DOHH2 (cell line): Measurements from ENCODE around the gene DEAF1.

Source experiments
- H3F3A ChIP-seq: fragments of 200-600 bp; sonication (generic), shearing (Covaris generic); 2 replicates; pipeline ENCODE4 v1.6.0; 2016; ENCODE audit warnings: antibody characterized with exemption, mild to moderate bottlenecking; ENCODE audit not compliant: control insufficient read depth, insufficient read depth
- H3K27ac ChIP-seq: fragments of 200-600 bp; sonication (generic); 2 replicates; pipeline ENCODE4 v1.5.1; 2014; ENCODE audit warnings: low read depth, mild to moderate bottlenecking, low read length, moderate library complexity
- H3K27me3 ChIP-seq: fragments of 200-600 bp; sonication (generic); 2 replicates; pipeline ENCODE4 v1.6.1; 2014; ENCODE audit warnings: mild to moderate bottlenecking, low read length, mixed read lengths; ENCODE audit not compliant: control insufficient read depth
- H3K36me3 ChIP-seq: fragments of 200-600 bp; sonication (generic); 2 replicates; pipeline ENCODE4 v1.6.1; 2014; ENCODE audit warnings: mild to moderate bottlenecking, low read length, moderate library complexity, mixed read lengths; ENCODE audit not compliant: control insufficient read depth
- H3K4me1 ChIP-seq: fragments of 200-600 bp; sonication (generic); 2 replicates; pipeline ENCODE4 v1.6.1; 2014; ENCODE audit warnings: mild to moderate bottlenecking, low read length, mixed read lengths; ENCODE audit not compliant: control insufficient read depth
- H3K4me2 ChIP-seq: fragments of 200-600 bp; sonication (generic); 2 replicates; pipeline ENCODE4 v1.6.0; 2014; ENCODE audit warnings: mild to moderate bottlenecking, low read length, moderate library complexity
- H3K4me3 ChIP-seq: fragments of 200-600 bp; sonication (generic); 2 replicates; pipeline ENCODE4 v1.5.1; 2014; ENCODE audit warnings: mild to moderate bottlenecking, low read length, mixed read lengths
- H3K79me2 ChIP-seq: fragments of 200-600 bp; sonication (generic); 2 replicates; pipeline ENCODE4 v1.6.1; 2014; ENCODE audit warnings: mild to moderate bottlenecking, low read length, mixed read lengths; ENCODE audit not compliant: control insufficient read depth
- H3K9me2 ChIP-seq: fragments of 200-600 bp; sonication (generic); replicated peaks from 2 replicates; pipeline ENCODE4 v1.6.1; 2014; ENCODE audit warnings: mild to moderate bottlenecking, low read length, mixed read lengths; ENCODE audit not compliant: control insufficient read depth
- H3K9me3 ChIP-seq: fragments of 200-600 bp; sonication (generic); 2 replicates; pipeline ENCODE4 v1.6.1; 2014; ENCODE audit warnings: antibody characterized with exemption, low read length, mixed read lengths; ENCODE audit not compliant: control insufficient read depth, insufficient read depth
- H4K20me1 ChIP-seq: fragments of 200-600 bp; sonication (generic); 2 replicates; pipeline ENCODE4 v1.6.0; 2014; ENCODE audit warnings: low read depth, mild to moderate bottlenecking, antibody characterized with exemption, low read length, moderate library complexity; ENCODE audit not compliant: control insufficient read depth, insufficient read depth
- CTCF ChIP-seq: fragments of 200-600 bp; sonication (generic); IDR thresholded peaks from one replicate; pipeline ENCODE4 v1.5.1; 2014; ENCODE audit warnings: antibody characterized with exemption, mild to moderate bottlenecking, low read depth, low read length; ENCODE audit not compliant: poor library complexity, severe bottlenecking
- EZH2phosphoT487 ChIP-seq: fragments of 200-600 bp; sonication (generic); IDR thresholded peaks from 2 replicates; pipeline ENCODE4 v1.6.1; 2017; ENCODE audit warnings: borderline replicate concordance, mild to moderate bottlenecking, antibody characterized with exemption, low read length, moderate library complexity, mixed read lengths

DEAF1 gene

GRCh38 chr11:706957-707816, 12.2 kb upstream of the DEAF1 start:
- TF ChIP-seq EZH2phosphoT487 (no peak), CTCF (no peak)
- Histone ChIP-seq H3K4me1 (0 out of 2 replicates have a peak, but pooled peaks cover 4% of the 10 kb centered on the region), H3K9me3 (no peaks in the 10 kb centered on the region), H3K9me2 (no peaks in the 10 kb centered on the region), H3K4me2 (no peak overlapping the region), H3K27ac (no peak overlapping the region), H4K20me1 (peaks cover 3% of the 10 kb centered on the region; the same call in 1 of the 2 replicates), H3K79me2 (no peaks in the 10 kb centered on the region), H3K4me3 (no peak overlapping the region), H3K27me3 (peaks cover 41% of the 10 kb centered on the region), H3F3A (0 out of 2 replicates have a peak, but pooled peaks cover 3% of the 10 kb centered on the region), H3K36me3 (peaks cover 2% of the 10 kb centered on the region; the same call in 1 of the 2 replicates)

- TF ChIP-seq EZH2phosphoT487 (no peak), CTCF (no peak)
- Histone ChIP-seq H3K79me2 (no peaks in the 10 kb centered on the region), H3K27me3 (peaks cover 41% of the 10 kb centered on the region), H3K4me2 (no peak overlapping the region), H3K9me2 (no peaks in the 10 kb centered on the region), H3K9me3 (no peaks in the 10 kb centered on the region), H3K4me1 (0 out of 2 replicates have a peak, but pooled peaks cover 4% of the 10 kb centered on the region), H3K36me3 (peaks cover 2% of the 10 kb centered on the region; the same call in 1 of the 2 replicates), H4K20me1 (peaks cover 3% of the 10 kb centered on the region; the same call in 1 of the 2 replicates), H3K4me3 (no peak overlapping the region), H3F3A (0 out of 2 replicates have a peak, but pooled peaks cover 3% of the 10 kb centered on the region), H3K27ac (no peak overlapping the region)
Measured at GRCh38 chr11:706439-706956, 11.5 kb upstream of the DEAF1 start.

- Histone ChIP-seq H3K4me1 (0 out of 2 replicates have a peak, but pooled peaks cover 4% of the 10 kb centered on the region), H3F3A (0 out of 2 replicates have a peak, but pooled peaks cover 3% of the 10 kb centered on the region), H3K36me3 (peaks cover 2% of the 10 kb centered on the region; the same call in 1 of the 2 replicates), H3K27me3 (peaks cover 40% of the 10 kb centered on the region), H3K4me2 (no peak within 1 kb of the TSS), H3K9me2 (no peaks in the 10 kb centered on the region), H4K20me1 (peaks cover 3% of the 10 kb centered on the region; the same call in 1 of the 2 replicates), H3K9me3 (no peaks in the 10 kb centered on the region), H3K4me3 (no peak within 1 kb of the TSS), H3K27ac (no peak within 1 kb of the TSS), H3K79me2 (no peaks in the 10 kb centered on the region)
- TF ChIP-seq CTCF (no peak), EZH2phosphoT487 (no peak)
Measured at GRCh38 chr11:705646-706438, 10.8 kb upstream of the DEAF1 start, which contains the start of gene EPS8L2. Gene EPS8L2 (plus strand): TSS chr11:706231. CDS start chr11:709408, 3,177 bp downstream.
